Measurements from ENCODE around the gene CISD3. TPM values are rescaled to one million over a fixed set of nuclear protein-coding genes. Genes with fewer than 3 reads are reported as not detected.

CISD3 gene
- total RNA-seq, 4 donors from 2014 or later = 10.0 to 25.8 (median 13.3) TPM

DNA sequence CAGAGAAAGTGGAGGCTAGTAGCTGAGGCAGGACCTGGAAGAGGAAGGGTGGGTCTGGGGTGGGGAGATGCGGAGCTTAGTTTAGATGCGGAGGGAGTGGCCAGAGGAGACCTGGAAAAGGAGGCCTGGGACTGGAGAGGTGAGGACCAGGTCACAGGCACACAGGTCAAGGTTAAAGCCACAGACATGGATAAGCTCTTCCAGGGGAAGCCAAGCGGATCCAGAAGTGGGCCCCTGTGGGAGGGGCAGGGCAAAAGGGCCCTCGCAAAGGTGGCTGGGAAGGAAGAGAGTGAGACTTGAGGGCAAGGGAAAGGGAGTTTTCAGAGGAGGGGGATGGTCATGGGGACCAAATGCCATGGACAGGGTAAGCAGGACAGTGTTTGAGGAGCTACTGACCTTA, 39.0 kb upstream of the CISD3 start:
- H3K36me3 ChIP-seq = no peaks in the 10 kb centered on the region
- intact Hi-C loops (cut with DNase I; ENCODE audit: low total_unique reads) (no loop called here), in situ Hi-C loops (cut with MboI; ENCODE audit: low sequenced_read_pairs in 4 of 4) (no loop called here)
- ATAC-seq (no peak), DNase-seq (no peak)
- H3K27me3 ChIP-seq = no peaks in the 10 kb centered on the region
- no peaks in the 10 kb centered on the region for H3K9me3 ChIP-seq
- H3K4me3 ChIP-seq = no peak overlapping the region
- H3K27ac ChIP-seq = no peak overlapping the region
- TF ChIP-seq, protein P1, sequence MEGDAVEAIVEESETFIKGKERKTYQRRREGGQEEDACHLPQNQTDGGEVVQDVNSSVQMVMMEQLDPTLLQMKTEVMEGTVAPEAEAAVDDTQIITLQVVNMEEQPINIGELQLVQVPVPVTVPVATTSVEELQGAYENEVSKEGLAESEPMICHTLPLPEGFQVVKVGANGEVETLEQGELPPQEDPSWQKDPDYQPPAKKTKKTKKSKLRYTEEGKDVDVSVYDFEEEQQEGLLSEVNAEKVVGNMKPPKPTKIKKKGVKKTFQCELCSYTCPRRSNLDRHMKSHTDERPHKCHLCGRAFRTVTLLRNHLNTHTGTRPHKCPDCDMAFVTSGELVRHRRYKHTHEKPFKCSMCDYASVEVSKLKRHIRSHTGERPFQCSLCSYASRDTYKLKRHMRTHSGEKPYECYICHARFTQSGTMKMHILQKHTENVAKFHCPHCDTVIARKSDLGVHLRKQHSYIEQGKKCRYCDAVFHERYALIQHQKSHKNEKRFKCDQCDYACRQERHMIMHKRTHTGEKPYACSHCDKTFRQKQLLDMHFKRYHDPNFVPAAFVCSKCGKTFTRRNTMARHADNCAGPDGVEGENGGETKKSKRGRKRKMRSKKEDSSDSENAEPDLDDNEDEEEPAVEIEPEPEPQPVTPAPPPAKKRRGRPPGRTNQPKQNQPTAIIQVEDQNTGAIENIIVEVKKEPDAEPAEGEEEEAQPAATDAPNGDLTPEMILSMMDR (IDR thresholded peaks at IDR 0.05 in 4 of 5, conservative IDR thresholded peaks at IDR 0.05 in 1 of 5) = no peak
- TF ChIP-seq POLR2A (IDR thresholded peaks at IDR 0.05) = no peak
- peaks cover 17 to 19% of the 10 kb centered on the region in 2 donors for H3K4me1 ChIP-seq

DNA sequence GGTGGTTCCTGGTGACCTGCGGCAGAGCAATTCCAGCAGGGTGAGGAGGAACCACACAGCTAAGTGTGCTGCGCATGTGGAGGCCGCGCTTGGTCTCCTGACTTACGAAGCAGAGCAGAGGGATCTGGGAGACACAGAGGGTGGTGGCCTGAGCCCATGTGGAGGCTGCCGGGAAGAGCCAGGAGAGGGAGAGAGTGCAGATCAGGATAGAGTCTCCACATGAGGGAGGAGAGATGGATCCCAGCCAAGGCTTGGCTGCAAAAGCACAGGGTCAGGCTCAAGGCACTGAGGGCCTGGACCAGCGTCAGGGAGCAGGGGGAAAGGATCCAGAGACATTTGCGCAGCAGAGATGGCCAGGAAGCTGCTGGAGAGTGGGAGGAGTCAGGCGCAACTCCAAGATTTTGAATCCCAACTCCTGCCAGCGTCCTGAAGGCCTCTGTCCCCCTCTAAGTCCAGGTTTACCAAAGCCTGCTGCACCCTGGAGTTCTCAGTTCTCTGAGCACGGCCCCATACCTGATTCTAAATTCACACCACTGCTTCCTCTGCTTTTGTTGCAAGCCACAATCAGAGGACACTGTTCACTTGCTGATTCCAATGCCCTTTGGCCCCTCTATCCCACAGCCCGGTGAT, 36.3 kb upstream of the CISD3 start:
- DNase-seq (peak; percentile 64 to 86), ATAC-seq (peak; percentile 91 to 93)
- TF ChIP-seq, protein P1 (IDR thresholded peaks at IDR 0.05 in 4 of 5, conservative IDR thresholded peaks at IDR 0.05 in 1 of 5) = no peak
- no peak for TF ChIP-seq POLR2A (IDR thresholded peaks at IDR 0.05)
- no peaks in the 10 kb centered on the region for H3K36me3 ChIP-seq
- no peaks in the 10 kb centered on the region for H3K9me3 ChIP-seq
- in situ Hi-C loops (cut with MboI; ENCODE audit: low sequenced_read_pairs in 4 of 4) (no loop called here), intact Hi-C loops (cut with DNase I; ENCODE audit: low total_unique reads) (no loop called here)
- no peaks in the 10 kb centered on the region for H3K27me3 ChIP-seq
- no peak overlapping the region for H3K4me3 ChIP-seq
- H3K4me1 ChIP-seq = peaks cover 13% of the 10 kb centered on the region in 2 donors
- H3K27ac ChIP-seq = peak overlapping the region; percentile 59 to 74 (median 70)

DNA sequence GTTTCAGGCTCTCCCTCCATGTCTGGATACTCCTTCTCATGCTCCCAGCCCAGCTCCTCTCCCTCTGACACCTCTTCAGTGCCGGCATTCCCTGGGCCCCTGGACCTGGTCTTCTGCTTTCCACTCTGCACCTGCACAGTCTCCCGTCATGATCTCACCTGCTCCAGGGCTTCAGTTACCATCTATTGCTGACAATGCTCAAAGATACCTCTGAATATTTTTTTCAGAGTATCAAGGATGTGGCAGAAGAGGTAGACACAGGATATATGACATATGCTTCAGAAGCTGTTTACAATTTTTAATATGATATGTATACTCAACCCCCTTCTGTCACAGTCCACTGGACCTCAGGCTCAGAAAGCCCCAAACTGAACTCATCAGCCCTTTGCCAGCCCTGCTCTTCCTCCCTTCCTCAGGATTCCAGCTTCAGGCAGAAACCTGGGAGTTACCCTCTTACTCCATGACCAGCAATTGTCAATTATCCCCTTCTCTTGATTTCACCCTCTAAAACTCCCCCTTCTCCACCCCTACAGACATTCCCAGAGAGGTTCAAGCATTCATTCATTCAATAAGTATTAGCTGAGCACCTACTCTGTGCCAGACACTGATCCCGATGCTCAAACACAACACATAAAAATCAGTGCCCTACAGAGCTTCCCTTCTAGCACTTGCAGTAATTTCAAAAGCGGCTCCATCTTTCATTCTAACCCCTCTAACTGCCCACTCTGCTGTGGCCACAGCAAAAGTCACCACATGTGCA, 32.9 kb upstream of the CISD3 start:
- no peak for DNase-seq
- ATAC-seq = no peak
- H3K36me3 ChIP-seq = no peaks in the 10 kb centered on the region
- H3K27me3 ChIP-seq = no peaks in the 10 kb centered on the region
- H3K27ac ChIP-seq = no peak overlapping the region
- no peak overlapping the region for H3K4me3 ChIP-seq
- TF ChIP-seq, protein P1 (IDR thresholded peaks at IDR 0.05 in 4 of 5, conservative IDR thresholded peaks at IDR 0.05 in 1 of 5) = no peak
- no peak for TF ChIP-seq POLR2A (IDR thresholded peaks at IDR 0.05)
- H3K9me3 ChIP-seq = no peaks in the 10 kb centered on the region
- in situ Hi-C loops (cut with MboI; ENCODE audit: low sequenced_read_pairs in 4 of 4) (no loop called here), intact Hi-C loops (cut with DNase I; ENCODE audit: low total_unique reads) (no loop called here)
- peaks cover 19% of the 10 kb centered on the region in 2 donors for H3K4me1 ChIP-seq

DNA sequence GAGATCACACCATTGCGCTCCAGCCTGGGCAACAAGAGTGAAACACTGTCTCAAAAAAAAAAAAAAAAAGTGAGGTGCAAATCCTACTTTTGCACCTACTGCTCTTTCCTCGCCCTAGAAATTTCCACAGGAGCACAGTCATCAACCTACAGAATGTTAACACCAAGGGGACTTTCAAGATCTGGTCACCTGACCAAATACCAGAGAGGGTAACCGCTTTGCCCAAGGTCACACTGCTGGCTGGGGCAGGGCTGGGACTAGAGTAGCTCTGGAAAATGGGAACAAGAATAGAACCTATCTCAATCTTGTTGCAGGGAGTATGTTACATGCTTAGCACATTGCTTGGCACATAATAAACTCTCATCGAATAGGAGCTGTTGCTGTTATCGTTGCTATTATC, 31.4 kb upstream of the CISD3 start:
- Histone ChIP-seq H3K27me3 (no peaks in the 10 kb centered on the region), H3K36me3 (no peaks in the 10 kb centered on the region), H3K9me3 (no peaks in the 10 kb centered on the region), H3K4me3 (no peak overlapping the region), H3K27ac (no peak overlapping the region), H3K4me1 (peaks cover 16 to 18% of the 10 kb centered on the region in 2 donors)
- ATAC-seq = no peak
- DNase-seq = no peak
- intact Hi-C loops (cut with DNase I; ENCODE audit: low total_unique reads) = no loop called here
- in situ Hi-C loops (cut with MboI; ENCODE audit: low sequenced_read_pairs in 4 of 4) = no loop called here
- TF ChIP-seq, protein P1 (IDR thresholded peaks at IDR 0.05 in 4 of 5, conservative IDR thresholded peaks at IDR 0.05 in 1 of 5) = no peak
- no peak for TF ChIP-seq POLR2A (IDR thresholded peaks at IDR 0.05)

Measured in gastrocnemius medialis (tissue), 4 donors.